GM18507 (cell line): Measurements from ENCODE around the gene ZRSR2.
"Not testable (repeated sequence)": the region's sequence is repeated elsewhere in the genome, so short reads cannot be mapped to it uniquely, and the experiment has no call there.

ENCODE experiments used
- DNase-seq: peaks from one replicate; pipeline ENCODE4 v3.0.0; 2011; ENCODE audit warnings: low read depth; ENCODE audit not compliant: insufficient read length; ENCODE audit errors: extremely low spot score
- FAIRE-seq: peaks from 2 replicates; lab custom pipeline; 2011; peaks lifted over from hg19 to GRCh38; lab: Jason Lieb, UNC

The ZRSR2 gene, protein sequence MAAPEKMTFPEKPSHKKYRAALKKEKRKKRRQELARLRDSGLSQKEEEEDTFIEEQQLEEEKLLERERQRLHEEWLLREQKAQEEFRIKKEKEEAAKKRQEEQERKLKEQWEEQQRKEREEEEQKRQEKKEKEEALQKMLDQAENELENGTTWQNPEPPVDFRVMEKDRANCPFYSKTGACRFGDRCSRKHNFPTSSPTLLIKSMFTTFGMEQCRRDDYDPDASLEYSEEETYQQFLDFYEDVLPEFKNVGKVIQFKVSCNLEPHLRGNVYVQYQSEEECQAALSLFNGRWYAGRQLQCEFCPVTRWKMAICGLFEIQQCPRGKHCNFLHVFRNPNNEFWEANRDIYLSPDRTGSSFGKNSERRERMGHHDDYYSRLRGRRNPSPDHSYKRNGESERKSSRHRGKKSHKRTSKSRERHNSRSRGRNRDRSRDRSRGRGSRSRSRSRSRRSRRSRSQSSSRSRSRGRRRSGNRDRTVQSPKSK

DNA sequence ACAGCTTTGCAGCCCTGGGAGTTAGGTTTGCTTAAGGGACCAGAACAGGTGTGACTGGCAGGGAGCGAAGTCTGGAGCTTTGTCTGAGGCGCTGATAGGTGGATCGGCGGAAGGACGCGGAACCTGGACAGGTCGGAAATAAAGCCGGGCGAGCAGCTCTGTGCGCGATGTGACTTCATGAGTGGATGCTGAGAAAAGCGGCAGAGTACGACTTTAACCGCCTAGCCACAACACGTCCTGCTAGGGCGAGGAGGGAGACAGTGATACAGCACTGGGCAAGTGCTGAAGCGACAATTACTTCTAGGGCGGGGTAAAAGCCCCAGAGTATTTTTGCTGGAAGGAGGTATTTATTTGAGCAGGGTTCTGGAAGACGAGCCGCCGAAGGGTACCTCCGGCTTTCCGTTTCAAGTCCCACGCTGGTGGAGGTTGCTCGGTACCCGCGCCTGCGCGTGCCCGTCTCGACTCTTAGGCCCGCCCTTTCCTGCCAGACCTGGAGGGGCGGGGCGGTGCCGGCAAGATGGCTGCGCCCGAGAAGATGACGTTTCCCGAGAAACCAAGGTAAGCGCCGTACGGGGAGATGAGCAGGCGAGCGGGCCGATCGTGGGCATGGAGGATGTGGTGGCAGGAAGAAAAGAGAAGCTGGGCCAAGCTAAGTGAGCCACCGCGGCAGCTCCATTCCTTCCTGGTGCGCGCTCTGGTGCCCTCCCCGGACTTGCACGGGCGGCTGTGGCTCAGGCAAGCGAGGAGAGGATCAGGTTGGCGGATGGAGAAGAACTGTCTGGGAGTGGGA is at the start of gene ZRSR2:
TSS of gene ZRSR2 (plus strand) at position 506 of the 790 bp plus-strand sequence. CDS start at position 518, 12 bp downstream.
- FAIRE-seq: peak; percentile 96

DNA sequence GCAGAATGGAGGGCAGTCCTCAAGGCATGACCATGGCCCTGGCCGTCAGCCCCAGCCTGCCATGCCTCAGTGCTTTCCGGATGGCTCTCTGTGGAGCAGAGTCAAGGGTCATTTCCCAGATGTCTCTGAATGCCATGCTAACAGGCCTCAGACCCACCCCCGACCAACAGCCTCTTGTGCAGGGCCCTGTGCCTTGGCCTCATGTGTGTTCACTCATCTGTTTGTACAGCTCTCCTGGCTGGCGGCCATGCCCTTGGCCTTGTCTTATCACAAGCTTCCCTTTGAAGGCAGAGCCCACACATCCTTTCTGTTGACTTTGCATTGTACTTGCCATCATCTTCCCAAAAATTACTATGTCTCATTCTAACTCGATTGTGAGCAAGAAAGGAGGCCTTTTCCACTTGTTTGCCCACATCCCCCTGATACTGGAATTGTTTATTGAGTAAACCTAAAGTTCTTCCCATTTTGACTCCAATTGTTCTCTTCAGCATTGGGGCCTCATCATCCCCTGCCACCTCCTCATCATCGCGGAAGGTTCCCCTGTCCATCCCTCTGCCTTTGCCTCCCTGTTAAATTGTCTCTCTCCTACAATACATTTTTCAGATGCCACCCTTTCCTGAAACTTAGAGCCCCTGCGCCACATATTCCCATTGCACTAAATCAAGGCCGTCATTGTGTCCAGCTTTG is 46.0 kb upstream of the ZRSR2 start:
- FAIRE-seq (no peak), DNase-seq (no peak)

More for the DNA sequence above, at the start of gene ZRSR2:
- DNase-seq: peak; percentile 57

DNA sequence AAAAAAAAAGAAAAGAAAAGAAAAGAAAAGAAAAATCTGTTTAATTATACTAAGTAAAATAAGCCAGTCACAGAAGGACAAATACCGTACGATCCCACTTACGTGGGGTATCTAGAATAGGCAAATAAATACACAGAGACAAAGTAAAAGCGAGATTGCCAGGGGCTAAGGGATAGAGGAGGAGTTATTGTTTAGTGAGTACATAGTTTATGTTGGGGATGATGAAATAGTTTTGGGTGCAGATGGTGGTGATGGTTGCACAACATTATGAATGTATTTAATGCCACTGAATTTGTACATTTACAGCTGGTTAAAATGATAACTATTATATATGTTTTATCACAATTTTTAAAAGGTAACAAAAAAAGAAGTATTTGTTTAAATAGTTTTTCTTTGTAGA is 45.1 kb upstream of the ZRSR2 start:
- no peak for DNase-seq
- FAIRE-seq: no peak

DNA sequence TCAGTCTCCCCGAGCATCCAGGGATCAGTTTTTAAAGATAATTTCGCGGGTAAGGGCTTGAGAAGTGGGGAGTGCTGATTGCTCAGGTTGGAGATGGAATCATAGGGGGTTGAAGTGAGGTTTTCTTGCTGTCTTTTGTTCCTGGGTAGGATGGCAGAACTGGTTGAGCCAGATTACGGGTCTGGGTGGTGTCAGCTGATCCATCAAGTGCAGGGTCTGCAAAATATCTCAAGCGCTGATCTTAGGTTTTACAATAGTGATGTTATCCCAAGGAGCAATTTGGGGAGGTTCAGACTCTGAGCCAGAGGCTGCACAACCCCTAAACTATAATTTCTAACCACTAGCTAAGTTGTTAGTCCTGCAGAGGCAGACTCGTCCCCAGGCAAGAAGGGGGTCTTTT is 43.6 kb upstream of the ZRSR2 start:
- FAIRE-seq, DNase-seq: not testable (repeated sequence)

DNA sequence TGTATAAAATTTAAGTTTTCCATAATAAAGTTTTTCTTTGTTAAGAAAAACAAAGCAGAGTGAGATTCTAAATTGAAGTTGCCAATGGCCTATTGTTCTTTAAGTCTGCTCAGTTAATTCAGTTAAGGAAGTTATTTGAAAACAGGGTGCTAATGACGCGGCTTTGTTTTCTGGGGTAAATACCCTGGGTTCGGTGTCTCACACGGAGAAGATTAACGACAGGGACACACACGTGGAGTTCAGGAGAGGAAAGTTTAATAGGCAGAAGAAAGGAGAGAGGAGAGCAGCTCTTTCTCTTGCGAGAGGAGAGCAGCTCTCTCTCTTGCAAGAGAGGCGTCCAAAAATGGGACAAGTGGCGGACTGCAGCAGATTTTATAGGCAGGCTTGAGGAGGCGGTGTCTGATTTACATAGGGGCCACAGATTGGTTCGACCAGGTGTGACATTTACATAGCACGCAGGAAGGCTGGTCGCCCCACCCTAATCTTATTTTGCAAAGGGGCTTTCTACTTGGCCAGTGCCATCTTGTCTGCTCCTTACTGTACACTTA is 42.6 kb upstream of the ZRSR2 start:
- FAIRE-seq: no peak

DNA sequence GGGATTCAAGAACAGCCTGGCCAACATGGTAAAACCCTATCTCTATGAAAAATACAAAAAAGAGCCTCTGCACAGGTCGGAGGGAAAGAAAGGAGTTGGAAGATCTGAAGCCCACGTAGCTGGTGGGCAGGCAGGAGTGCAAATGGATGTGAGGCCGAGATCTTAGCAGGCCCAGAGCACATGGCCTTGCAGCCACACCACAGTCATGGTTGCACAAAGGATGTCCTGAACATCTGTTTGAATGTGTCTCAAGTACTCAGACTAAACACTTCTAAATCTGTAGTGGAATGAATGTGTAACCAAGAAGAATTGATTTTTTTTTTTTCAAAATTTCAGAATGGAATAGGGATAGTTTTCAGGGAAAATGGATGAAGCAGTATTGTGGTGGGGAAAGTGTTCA is 41.4 kb upstream of the ZRSR2 start:
- DNase-seq: no peak
- peak; percentile 50 for FAIRE-seq

More for the DNA sequence above, 42.6 kb upstream of the ZRSR2 start:
- no peak for DNase-seq

DNA sequence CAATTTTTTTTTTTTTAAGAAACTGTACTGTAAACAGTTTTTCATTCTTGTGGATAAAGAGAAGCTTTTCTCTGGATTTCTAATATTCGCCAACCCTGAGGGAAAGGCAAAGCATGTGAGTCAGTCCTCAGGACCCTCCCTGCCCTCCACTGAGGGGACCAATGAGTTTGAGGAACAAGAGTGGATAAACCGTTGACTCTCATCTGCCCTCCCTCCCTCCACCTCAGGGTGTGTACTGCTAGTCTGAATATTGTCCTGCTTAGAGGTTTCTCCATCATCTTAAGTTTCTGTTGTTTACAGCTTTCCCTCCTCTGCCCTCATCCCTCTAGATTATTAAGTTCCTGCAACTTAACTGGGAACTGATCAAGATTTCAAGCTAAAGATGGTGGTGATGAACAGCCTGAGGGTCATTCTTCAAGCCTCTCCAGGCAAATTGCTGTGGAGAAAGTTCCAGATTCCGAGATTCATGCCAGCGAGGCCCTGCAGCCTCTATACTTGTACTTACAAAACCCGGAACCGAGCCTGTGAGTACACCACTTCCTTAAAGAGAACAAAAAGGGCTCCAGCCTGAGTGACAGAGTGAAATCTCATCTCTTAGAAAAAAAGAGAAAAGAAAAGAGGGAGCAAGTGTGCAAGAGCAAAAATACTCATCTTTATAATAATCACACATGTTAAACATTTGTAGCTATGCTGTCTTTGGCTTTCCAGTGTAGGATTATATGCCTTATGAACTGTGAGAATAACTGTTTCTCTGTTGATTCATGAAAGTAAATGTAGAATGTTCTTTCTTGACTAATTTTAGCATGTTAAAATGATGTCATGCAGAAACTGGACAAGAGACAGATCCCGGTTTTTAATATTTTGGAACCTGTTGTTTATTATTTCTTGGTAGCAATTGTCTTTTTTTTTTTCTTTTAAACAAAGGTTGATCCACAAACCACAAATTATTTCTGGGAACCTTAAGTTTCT is 40.4 kb upstream of the ZRSR2 start:
- FAIRE-seq (peak; percentile 85), DNase-seq (no peak)

DNA sequence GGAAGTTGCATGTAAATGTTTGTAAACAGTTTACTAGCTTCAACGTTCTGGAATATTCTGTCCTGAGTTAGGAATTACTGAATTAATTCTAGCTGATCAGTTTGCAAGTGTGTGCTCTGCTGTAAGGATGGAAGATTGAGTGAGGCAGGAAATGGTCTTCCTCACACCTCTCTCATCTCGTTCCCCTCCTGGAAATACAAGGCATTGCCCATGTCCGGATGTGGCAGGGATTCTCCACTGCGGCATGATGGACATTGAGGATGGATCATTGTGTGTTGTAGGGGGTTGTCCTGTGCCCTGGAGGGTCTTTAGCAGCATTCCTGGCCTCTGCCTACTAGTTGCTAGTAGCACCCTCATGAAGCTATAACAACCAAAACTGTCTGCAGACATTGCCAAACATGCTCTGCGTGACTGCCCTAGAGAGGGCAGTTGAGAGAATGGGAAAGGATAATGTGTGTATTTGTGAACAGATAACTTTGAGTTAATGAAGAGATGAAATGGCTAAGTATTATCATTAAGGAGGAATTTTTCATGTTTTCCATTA is 39.6 kb upstream of the ZRSR2 start:
- FAIRE-seq (peak; percentile 78), DNase-seq (no peak)

DNA sequence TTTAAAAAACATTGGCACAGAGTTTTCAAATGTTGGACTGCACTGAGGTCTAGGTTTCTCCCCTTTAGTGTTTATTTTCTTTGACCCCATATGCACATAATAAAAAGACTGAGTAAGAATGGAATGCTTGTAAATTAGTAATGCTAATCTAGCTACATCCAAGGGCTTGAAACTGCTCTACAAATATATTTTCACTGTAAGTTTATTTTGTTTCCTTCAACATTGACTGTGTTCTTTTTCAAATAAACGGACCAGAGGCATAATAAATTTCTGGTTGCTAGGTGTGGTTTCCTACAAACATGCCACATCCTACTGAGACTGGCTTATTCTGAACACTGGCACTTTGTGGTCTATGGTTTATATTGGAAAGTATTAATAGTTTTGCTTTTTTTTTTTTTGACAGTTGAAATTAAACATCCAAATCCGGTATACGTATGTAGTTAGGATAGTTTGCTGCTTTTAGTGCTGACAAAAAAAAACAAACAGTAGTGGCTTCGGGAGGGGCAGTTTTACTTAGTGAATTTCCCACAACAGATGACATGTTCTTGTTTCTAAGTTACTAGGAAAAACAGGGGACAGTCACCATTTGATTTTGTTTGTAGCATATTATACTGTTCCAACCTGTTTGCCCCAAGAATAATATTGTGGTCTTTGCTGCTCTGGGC is 39.0 kb upstream of the ZRSR2 start:
- FAIRE-seq: peak; percentile 63
- DNase-seq: no peak

DNA sequence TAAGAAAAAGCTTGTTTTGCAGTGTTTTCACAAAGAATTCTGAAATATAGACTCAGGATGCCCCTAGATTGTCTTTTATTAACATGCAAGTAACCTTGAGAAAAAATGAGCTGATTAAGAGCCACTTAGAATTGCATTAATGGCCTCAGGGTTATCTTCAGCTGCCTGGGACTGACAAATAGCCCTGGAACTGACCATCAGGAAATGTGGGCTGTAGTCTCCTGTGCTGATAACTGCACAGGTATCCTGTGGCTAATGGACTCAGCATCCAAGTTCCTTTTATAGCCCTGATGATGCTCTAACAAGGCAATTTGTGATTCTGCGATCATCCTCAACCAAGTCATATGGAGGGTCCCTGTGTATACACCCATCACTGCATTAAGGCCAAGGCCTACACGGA is 35.2 kb upstream of the ZRSR2 start:
- no peak for FAIRE-seq
- no peak for DNase-seq

DNA sequence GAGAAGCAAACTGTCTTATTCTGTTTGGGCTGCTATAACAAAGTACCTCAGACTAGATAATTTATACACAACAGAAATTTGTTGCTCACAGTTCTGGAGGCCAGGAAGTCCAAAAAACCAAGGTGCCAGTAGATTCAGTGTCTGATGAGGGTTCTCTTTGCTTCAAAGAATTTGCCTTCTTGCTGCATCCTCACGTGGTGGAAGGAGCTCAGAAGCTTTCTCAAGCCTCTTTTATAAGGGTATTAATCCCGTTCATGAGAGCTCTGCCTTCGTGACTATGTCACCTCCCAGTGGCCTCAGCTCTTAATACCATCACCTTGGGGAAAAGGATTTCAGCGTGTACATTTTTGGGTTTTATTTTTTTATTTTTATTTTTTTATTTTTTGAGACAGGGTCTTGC is 32.1 kb upstream of the ZRSR2 start:
- DNase-seq (no peak), FAIRE-seq (no peak)

DNA sequence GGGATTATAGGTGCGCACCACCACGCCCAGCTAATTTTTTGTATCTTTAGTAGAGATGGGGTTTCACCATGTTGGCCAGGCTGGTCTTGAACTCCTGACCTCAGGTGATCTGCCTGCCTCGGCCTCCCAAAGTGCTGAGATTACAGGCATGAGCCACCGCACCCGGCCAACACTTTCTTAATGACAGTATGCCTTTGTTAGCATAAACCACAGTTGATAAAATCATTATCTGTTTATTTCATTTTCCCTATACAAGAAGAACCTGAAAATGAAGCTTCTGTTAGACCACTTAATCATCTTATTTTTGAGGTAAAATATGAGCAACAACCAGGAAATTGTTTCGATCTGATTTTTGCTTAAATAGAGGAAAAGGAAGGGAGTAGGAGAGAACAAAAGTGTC is 30.4 kb upstream of the ZRSR2 start:
- FAIRE-seq, DNase-seq: not testable (repeated sequence)

DNA sequence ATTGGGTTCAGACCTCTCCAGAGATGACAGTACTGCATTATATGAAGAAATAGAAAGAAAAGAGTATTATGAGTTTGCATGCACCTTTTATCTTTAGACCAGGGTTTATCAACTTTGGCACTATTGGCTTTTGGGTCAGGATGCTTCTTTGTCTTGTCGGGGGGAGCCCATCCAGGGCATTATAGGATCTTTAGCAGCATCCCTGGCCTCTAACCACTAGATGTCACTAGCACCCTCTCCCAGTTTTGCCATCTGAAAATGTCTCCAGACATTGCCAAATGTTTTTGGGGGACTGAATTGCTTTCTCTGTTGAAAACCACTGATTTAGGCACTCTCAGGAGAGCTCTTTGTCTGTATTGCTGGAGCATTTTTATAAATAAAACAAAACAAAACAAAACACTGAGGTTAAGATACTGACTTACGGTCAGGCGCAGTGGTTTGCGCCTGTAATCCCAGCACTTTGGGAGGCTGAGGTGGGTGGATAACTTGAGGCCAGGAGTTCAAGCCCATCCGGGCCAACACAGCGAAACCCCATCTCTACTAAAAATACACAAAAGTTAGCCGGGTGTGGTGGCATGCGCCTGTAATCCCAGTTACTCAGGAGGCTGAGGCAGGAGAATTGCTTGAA is 28.6 kb upstream of the ZRSR2 start:
- DNase-seq: no peak
- peak; percentile 75 for FAIRE-seq

DNA sequence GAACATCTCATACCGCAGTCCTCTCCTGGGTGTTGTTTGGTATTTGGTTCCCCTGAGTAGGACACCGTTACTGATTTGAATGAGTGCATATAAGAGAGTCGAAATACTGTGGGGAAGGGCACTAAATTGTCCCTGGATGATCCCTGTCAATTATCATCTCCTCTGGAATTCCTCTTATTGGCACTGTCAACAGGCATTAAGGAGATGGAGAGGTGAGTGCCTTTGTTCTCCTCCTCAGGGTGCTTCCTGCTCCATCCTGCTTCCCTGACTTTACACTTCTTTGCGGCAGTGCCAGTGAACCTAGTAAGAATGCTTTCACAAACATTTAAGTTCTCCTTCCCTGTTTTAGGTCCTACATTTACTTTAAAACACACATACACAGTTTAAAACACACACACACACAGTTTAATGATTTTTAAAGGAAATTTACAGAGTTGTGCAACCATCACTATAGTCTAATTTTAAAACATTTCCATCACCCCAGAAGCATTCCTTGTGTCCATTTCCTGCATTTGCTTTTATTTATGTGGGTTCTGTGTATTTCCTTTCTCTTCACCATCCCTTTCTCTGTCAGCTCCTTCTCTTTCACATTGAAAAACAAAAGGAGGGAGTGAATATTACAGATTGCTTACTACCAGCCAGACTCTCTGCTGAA is 20.9 kb upstream of the ZRSR2 start:
- DNase-seq: no peak

DNA sequence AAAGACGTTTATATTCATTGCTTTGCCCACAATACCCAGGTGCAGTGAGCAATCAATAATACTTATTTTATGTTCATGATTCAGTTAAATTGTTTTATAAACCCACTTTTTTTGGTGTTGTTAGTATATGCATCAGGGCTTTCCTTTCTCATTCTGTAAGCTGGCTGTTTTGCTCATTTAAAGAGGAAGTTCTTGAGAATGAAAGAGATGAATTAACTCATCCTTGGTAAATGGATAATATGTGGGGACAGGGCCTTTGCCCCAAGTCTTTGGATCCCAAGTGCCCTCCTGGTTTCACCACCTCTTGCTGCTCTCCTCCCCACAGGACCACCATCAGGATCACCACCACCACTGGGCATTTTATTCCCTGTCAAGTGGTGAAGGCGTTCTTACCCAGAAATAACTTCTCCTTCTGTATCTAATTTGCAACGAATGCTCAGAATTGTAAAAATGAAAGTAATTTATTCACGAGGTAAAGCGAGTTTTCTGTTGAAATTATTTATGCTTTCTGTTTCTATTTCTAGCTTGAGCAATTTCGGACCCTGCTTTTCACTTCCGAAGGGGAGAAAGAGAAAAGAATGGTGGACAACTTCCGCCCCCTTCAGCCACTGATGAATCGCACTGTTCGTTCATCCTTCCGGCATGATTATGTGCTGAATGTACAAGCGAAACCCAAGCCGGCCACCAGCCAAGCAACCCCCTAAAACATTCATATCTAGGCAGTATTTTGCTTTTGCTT is 8.2 kb upstream of the ZRSR2 start:
- FAIRE-seq: peak; percentile 96
- no peak for DNase-seq

More for the DNA sequence above, 20.9 kb upstream of the ZRSR2 start:
- FAIRE-seq: no peak

DNA sequence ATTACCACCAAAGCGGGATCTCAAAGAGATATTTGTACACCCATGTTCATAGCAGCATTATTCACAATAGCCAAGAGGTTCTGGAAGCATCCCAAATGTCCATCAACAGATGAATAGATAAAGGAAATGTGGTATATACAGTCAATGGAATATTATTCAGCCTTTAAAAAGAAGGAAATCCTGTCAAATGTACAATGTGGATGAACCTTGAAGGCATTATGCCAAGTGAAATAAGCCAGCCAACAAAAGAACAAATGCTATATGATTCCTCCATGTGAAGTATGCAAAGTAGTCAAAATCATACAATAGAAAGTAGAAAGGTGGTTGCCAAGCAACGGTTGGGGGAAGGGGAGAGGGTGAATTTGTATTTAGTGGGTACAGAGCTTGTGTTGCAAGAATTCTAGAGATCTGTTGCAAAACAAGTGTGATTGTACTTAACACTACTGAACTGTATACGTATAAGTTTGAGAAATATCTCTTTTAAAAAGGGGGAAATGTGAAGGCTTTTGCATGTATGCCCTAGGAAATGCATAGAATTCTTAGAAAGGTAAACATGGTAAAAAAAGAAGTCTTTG is 5.0 kb upstream of the ZRSR2 start:
- DNase-seq (no peak), FAIRE-seq (no peak)
